ENCODE measurements around the gene POLR2C. TPM values are rescaled to one million over a fixed set of nuclear protein-coding genes. Genes with fewer than 3 reads are reported as not detected.

The POLR2C gene
- total and polyA plus RNA-seq, 2 of the 13 experiments (the other 11 are each of a cell fraction or from before 2014, with no cell fraction given) = 104 to 216 TPM

DNA sequence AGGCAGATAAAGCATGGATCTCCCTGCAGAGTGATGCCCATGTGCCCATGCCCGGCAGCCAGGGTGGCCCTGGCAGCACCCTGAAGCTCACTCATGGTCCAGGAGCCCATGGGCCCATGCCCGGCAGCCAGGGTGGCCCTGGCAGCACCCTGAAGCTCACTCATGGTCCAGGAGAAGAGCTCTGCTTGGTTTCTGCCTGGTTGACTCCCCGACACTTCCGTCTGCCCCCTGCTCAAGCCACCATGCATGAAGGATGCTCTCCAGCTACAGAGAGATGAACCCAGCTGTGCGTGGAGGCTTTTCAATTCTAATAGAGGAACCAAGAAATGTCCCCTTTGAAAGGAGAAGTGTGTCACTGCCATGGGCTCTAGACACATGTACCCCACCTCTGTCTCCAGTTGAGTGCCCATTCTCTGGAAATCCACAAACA is 49.2 kb upstream of the POLR2C start (continued):
- TF ChIP-seq, protein P1, sequence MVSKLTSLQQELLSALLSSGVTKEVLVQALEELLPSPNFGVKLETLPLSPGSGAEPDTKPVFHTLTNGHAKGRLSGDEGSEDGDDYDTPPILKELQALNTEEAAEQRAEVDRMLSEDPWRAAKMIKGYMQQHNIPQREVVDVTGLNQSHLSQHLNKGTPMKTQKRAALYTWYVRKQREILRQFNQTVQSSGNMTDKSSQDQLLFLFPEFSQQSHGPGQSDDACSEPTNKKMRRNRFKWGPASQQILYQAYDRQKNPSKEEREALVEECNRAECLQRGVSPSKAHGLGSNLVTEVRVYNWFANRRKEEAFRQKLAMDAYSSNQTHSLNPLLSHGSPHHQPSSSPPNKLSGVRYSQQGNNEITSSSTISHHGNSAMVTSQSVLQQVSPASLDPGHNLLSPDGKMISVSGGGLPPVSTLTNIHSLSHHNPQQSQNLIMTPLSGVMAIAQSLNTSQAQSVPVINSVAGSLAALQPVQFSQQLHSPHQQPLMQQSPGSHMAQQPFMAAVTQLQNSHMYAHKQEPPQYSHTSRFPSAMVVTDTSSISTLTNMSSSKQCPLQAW (CRISPR knock-in tag; IDR thresholded peaks at IDR 0.05) = no peak
- TF ChIP-seq TOE1 (CRISPR knock-in tag; IDR thresholded peaks at IDR 0.05) (no peak), MIXL1 (CRISPR knock-in tag; IDR thresholded peaks at IDR 0.05) (no peak)

DNA sequence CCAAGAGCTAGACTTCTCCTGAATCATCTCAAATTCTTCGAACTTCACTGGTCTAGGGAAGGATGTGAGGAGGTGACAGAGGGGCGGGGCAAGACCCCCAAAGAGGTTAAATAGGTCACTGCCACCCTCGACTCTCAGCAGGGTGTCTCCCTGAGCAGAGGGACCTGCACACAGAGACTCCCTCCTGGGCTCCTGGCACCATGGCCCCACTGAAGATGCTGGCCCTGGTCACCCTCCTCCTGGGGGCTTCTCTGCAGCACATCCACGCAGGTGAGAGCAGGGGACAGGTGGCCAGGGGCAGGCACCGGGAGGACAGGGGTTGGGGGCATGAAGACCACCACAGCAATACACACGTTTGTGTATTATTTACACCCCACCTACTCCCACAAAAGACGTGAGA is 48.7 kb upstream of the POLR2C start:
- WGBS (ENCODE audit: low lambda C conversion rate) = 11% methylated on average over 7 of the region's 7 CpGs
- intact Hi-C loops (cut with micrococcal nuclease; ENCODE audit: unreplicated experiment) = loop anchor here (10.0 kb wide), 1 partner anchor 329 kb away; no protein-coding TSS in a partner anchor
- no TSS peak for BruUV-seq (replicated peaks)

More for the DNA sequence above, 48.7 kb upstream of the POLR2C start:
- H3K4me1 ChIP-seq (ENCODE audit: insufficient read depth, low read length) = peaks cover 50% of the 10 kb centered on the region
- H3K4me2 ChIP-seq (ENCODE audit: low read depth, low read length) = no peak overlapping the region
- ChIA-PET CTCF (ENCODE audit: low intra/inter-chr PET ratio, low total read pairs) (no interaction called here), POLR2A (interaction anchor here (2.2 kb wide), 1 partner anchor 41 kb away, joined by 7 read pairs; the partner anchor contains the start of gene CX3CL1)
- H2AFZ ChIP-seq (ENCODE audit: low read length) = no peak overlapping the region
- no peak for DNase-seq (ENCODE audit: low spot score)
- no peak for ATAC-seq
- H3K9me3 ChIP-seq (ENCODE audit: low read length) = no peaks in the 10 kb centered on the region
- no peaks in the 10 kb centered on the region for H3K79me2 ChIP-seq (ENCODE audit: insufficient read depth, low read length)
- H3K9ac ChIP-seq (ENCODE audit: insufficient read depth, low read depth, low read length) = no peak overlapping the region
- no peaks in the 10 kb centered on the region for H3K36me3 ChIP-seq (replicated peaks in 1 of 2; ENCODE audit: control insufficient read depth in 1 of 2, insufficient read depth in 2 of 2, low read length in 2 of 2)
- no peak for FAIRE-seq
- H3K4me3 ChIP-seq (replicated peaks in 1 of 3; ENCODE audit: insufficient read depth in 1 of 3, low read depth in 2 of 3, low read length in 3 of 3) = no peak overlapping the region
- peaks cover 10 to 55% of the 10 kb centered on the region in 2 experiments; a peak in 4 of 5 replicates for H3K27me3 ChIP-seq (ENCODE audit: control insufficient read depth in 1 of 2, insufficient read depth in 2 of 2, low read length in 2 of 2)
- no peak for TF ChIP-seq ZNF510 (CRISPR knock-in tag; IDR thresholded peaks at IDR 0.05; ENCODE audit: low read depth)
- no peak for TF ChIP-seq JUN (CRISPR knock-in tag; IDR thresholded peaks at IDR 0.05)
- no peak for TF ChIP-seq ZNF777 (CRISPR knock-in tag; IDR thresholded peaks at IDR 0.05)
- no peak for TF ChIP-seq BORCS8-MEF2B (CRISPR knock-in tag; IDR thresholded peaks at IDR 0.05)
- TF ChIP-seq MIER2 (CRISPR knock-in tag; IDR thresholded peaks at IDR 0.05) = no peak
- TF ChIP-seq ZNF792 (CRISPR knock-in tag; IDR thresholded peaks at IDR 0.05) = no peak
- TF ChIP-seq ZNF232 (CRISPR knock-in tag; IDR thresholded peaks at IDR 0.05; ENCODE audit: borderline replicate concordance) = no peak
- TF ChIP-seq, protein P2, sequence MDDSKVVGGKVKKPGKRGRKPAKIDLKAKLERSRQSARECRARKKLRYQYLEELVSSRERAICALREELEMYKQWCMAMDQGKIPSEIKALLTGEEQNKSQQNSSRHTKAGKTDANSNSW (CRISPR knock-in tag; IDR thresholded peaks at IDR 0.05; ENCODE audit: borderline replicate concordance) = no peak
- no peak for TF ChIP-seq LCORL (IDR thresholded peaks at IDR 0.05)
- no peak for TF ChIP-seq LCORL (CRISPR knock-in tag; IDR thresholded peaks at IDR 0.05)
- TF ChIP-seq ZZZ3 (CRISPR knock-in tag; IDR thresholded peaks at IDR 0.05; ENCODE audit: borderline replicate concordance) = no peak
- TF ChIP-seq KDM5A (IDR thresholded peaks at IDR 0.05; ENCODE audit: borderline replicate concordance, low read length) = no peak
- no peak for TF ChIP-seq RNF2 (conservative IDR thresholded peaks at IDR 0.05; ENCODE audit: low read depth)
- no peak for TF ChIP-seq KLF16 (CRISPR knock-in tag; IDR thresholded peaks at IDR 0.05)
- no peak for TF ChIP-seq HNF4A (CRISPR knock-in tag; IDR thresholded peaks at IDR 0.05)
- TF ChIP-seq, protein P3, sequence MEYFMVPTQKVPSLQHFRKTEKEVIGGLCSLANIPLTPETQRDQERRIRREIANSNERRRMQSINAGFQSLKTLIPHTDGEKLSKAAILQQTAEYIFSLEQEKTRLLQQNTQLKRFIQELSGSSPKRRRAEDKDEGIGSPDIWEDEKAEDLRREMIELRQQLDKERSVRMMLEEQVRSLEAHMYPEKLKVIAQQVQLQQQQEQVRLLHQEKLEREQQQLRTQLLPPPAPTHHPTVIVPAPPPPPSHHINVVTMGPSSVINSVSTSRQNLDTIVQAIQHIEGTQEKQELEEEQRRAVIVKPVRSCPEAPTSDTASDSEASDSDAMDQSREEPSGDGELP (IDR thresholded peaks at IDR 0.05; ENCODE audit: borderline replicate concordance, low read depth) = no peak
- TF ChIP-seq EZH2 (conservative IDR thresholded peaks at IDR 0.05; ENCODE audit: low read depth, low read length) = no peak
- TF ChIP-seq ISL2 (CRISPR knock-in tag; IDR thresholded peaks at IDR 0.05) = no peak
- TF ChIP-seq CAMTA2 (CRISPR knock-in tag; IDR thresholded peaks at IDR 0.05; ENCODE audit: borderline replicate concordance) = no peak
- TF ChIP-seq RXRA (CRISPR knock-in tag; IDR thresholded peaks at IDR 0.05) = no peak
- TF ChIP-seq, protein P4, sequence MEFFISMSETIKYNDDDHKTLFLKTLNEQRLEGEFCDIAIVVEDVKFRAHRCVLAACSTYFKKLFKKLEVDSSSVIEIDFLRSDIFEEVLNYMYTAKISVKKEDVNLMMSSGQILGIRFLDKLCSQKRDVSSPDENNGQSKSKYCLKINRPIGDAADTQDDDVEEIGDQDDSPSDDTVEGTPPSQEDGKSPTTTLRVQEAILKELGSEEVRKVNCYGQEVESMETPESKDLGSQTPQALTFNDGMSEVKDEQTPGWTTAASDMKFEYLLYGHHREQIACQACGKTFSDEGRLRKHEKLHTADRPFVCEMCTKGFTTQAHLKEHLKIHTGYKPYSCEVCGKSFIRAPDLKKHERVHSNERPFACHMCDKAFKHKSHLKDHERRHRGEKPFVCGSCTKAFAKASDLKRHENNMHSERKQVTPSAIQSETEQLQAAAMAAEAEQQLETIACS (CRISPR knock-in tag; IDR thresholded peaks at IDR 0.05) = no peak
- in situ Hi-C loops (cut with HindIII; ENCODE audit: extremely low pct_ligation_motif_present, low pct_unique_long_range_greater_than_20kb) = no loop called here
- no peaks in the 10 kb centered on the region for H4K20me1 ChIP-seq (ENCODE audit: insufficient read depth, low read length)
- no peak overlapping the region for H3K27ac ChIP-seq (ENCODE audit: extremely low read length, insufficient read depth, low read length)
